ENCODE data around the gene DCAF8.
"Not testable (repeated sequence)": the region's sequence is repeated elsewhere in the genome, so short reads cannot be mapped to it uniquely, and the experiment has no call there.

The DCAF8 gene

GRCh38 chr1:160261893-160262794, at the start of gene DCAF8:
DCAF8 (minus strand) TSS chr1:160262549; CDS start chr1:160244008, 18,541 bp downstream.
- peak; percentile 94 to 97 for DNase-seq (ENCODE audit: low read depth in 2 of 2)

GRCh38 chr1:160309571-160309970, 47.2 kb upstream of the DCAF8 start:
- no peak for DNase-seq (ENCODE audit: low read depth in 2 of 2)

DNA sequence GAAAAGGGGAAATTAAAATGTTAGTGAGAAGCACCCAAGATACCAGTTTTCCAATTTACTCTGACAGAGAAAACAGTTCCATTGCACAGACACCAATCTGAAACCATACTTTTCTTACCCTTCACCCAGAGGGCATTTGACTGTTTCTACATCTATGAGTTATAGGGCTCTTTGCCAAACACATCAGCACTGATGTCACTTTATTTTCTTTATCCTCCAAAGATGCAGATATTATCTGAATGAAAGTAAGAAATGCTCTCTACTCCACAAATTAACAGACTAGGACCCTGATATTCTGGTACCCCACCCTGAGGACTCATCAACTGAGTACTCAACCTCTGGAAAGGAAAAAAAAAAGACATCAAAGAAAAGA, 46.8 kb upstream of the DCAF8 start:
- no peak for DNase-seq (ENCODE audit: low read depth in 2 of 2)

DNA sequence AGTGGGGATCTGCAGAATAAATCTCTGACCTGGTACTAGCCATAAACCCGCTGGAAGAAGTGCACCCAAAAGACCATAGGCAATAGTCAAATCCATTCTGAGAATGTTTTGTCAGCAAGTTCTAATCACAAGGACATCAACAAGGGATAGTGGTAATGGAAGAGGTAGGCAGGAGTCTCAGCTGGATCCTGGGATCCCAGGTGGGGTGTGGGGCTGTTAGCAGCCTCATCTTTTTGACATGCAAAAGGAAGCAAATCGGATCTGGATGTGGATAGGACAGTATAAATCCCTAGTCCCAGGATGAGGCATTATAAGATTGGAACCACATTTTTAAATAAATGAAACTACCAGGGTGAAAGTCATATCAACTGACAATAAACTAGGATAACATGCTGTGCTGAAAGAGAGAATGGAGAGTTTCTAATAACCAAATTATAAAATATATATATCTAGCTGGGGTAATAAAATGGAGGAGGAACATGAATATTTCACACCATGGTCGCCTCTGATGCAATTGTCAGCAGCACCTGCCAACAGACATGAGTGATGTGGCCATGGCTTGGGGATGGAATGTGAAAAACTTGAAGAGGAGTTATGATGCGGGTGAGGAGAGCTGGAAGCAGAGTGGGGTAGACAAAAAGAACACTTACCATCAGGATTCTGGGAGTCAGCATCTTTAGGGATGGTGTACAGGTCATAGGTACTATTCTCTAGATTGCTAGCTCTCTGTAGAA, 46.3 kb upstream of the DCAF8 start:
- DNase-seq (ENCODE audit: low read depth in 2 of 2), result no peak

DNA sequence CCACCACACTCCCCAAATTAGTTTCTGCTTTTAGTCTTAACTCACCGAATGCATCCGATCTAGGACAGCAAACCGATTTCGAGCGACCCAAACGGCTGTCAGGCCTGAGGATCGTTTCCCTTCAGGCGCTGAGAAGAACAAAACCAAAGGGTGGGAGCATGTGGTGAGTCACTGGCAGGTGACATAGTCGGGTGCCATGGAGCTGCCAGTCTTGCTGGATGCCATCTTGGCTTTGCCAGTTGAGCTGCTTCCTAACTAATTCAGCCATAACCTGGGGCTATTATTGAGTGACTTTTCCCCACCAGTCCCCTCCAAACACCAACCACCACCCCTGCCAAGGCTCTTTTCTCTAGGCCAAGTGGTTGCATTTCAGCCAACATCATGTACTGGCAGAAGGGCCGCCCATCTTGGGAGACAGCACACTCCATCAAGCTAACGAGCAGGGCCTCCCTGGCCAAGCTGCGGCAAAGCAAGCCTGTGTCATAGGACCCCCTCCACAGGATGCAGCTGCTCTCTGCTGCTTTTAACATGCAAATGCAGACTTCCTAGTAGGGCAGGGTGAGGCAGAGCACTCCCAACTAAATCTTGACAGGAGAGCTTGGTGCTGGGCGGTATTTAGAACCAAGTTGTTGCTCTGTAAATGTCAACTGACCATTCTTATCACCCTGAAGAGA, 44.9 kb upstream of the DCAF8 start:
- DNase-seq (ENCODE audit: low read depth in 2 of 2), result no peak

- no peak for DNase-seq (ENCODE audit: low read depth in 2 of 2)
Measured at GRCh38 chr1:160300173-160300572, 37.8 kb upstream of the DCAF8 start.

DNA sequence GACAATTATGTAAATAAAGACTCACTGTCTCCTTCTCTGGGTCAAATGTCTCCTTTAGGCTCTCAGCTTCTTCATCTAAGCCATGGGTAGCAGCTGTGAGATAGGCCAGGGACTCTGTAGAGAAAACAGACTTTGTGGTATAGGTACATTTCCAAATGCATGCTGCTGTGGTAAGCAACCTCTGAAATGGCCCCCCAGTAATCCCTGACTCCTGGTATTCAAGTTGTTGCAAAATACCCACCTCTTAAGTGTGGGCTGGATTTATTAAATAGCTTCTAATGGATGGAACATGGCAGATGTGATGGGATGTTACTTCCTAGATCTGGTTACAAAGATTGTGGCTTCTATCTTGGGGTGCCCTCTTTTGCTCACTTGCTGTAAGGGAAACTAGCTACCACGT, 33.7 kb upstream of the DCAF8 start:
- DNase-seq (ENCODE audit: low read depth in 2 of 2), result no peak

- DNase-seq (ENCODE audit: low read depth in 2 of 2), result no peak
Measured at GRCh38 chr1:160293020-160293968, 30.9 kb upstream of the DCAF8 start.

DNA sequence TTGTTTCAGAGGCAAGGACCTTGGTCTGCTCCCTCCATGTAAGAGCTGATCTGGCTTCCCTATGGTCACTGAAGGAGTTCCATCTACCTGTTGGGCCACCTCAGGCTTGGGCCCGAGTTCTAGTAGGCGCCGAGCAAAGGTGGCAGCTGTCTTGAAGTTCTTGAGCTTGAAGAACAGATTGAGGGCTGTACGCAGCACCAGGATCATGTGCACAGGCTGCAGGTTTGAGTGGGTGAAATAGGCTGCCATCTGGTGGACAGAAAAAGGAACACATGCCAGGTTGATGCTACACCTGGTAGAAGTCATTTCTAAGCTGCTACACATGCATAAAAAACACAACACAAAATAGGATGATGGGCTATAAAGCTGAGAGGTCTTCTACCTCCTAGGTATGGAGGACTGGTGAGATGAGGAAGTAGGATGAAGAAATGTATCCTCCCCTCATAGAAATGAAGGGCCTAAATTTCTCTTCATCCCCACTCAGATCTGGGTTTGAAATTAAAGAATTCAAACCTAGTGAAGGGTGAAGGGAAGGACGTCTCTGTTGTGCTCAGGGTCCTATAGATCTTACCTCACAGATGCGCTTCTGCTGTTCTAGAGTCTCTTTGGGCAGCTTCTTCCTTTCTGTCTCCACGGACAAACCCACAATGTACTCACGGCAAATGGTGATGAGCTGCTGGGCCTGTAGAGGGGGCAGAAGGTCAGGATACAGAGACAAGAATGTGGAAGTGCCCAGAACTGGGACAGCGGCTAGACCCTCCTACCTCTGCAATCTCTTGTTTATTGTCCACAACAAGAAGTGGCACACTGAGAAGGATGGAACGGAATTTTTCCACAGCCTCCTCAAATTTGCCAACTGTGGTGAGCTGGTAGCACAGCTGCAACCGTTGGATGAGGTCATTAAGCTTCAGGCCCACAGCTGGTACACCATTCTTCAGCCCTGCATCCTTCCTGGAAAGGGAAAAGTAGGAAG, 29.2 kb upstream of the DCAF8 start:
- DNase-seq (ENCODE audit: low read depth in 2 of 2), result peak; percentile 31

DNA sequence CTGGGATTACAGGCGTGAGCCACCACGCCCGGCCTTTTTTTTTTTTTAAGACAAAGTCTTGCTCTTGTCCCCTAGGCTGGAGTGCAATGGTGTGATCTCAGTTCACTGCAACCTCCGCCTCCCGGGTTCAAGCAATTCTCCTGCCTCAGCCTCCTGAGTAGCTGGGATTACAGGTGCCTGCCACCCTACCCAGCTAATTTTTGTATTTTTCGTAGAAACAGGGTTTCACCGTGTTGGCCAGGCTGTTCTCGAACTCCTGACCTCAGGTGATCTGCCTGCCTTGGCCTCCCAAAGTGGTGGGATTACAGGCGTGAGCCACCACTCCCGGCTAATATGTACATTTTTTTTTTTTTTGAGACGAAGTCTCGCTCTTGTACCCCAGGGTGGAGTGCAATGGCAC, 25.4 kb upstream of the DCAF8 start:
- DNase-seq (ENCODE audit: low read depth in 2 of 2), result not testable (repeated sequence)

DNA sequence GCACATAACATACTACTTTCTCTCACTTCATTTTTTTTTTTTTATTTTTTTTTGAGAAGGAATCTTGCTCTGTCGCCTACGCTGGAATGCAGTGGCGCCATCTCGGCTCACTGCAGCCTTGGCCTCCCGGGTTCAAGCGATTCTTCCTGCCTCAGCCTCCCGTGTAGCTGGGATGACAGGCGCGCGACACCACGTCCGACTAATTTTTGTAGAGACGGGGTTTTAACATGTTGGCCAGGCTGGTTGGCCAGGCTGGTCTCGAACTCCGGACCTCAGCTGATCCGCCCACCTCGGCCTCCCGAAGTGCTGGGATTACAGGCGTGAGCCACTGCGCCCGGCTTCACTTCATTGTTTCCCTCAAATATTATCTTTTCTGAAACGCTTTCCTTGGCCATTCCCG, 23.2 kb upstream of the DCAF8 start:
- no peak for DNase-seq (ENCODE audit: low read depth in 2 of 2)

- peak; percentile 82 to 87 for DNase-seq (ENCODE audit: low read depth in 2 of 2)
Measured at GRCh38 chr1:160284782-160285344, 22.5 kb upstream of the DCAF8 start, which contains the start of gene PEX19. PEX19 (minus strand) TSS chr1:160285133; CDS start chr1:160285124, 9 bp downstream.

- DNase-seq (ENCODE audit: low read depth in 2 of 2), result no peak
Measured at GRCh38 chr1:160284220-160284781, 22.0 kb upstream of the DCAF8 start.

GRCh38 chr1:160282807-160283206, 20.5 kb upstream of the DCAF8 start:
- DNase-seq (ENCODE audit: low read depth in 2 of 2), result no peak

GRCh38 chr1:160277987-160278386, 15.6 kb upstream of the DCAF8 start:
- no peak for DNase-seq (ENCODE audit: low read depth in 2 of 2)

DNA sequence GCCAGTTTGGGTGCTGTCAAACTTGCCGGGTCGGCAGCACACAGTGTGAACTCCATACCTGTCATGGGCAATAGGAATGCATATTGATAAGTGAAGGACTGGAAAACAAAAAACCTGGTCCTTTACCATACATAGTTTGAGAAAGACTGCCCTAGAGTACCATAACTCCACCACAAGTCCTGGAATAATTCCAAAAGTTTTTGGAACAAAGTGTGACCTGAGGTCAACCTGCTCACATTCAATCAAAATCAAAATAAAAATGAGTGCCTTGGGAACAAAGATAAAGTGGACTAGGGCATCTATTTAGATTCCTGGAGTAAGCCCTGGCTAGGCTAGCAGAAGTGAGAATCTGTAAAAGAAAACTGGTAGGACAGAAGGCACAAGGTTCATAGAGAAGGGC, 15.0 kb upstream of the DCAF8 start:
- DNase-seq (ENCODE audit: low read depth in 2 of 2), result no peak

DNA sequence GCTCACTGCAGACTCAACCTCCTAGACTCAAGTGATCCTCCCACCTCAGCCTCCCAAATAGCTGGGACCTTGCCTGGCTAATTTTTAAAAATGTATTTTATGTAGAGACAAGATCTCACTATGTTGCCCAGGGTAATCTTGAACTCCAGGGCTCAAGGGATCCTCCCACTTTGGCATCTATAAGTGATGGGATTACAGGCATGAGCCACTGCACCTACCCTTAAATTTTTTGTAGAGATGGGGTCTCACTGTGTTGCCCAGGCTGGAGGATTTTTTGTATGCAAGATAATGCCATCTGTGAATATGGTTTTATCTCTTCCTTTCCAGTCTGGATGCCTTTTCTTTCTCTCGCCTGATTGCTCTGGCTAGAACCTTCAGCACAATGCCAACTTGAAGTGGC, 8.7 kb upstream of the DCAF8 start:
- DNase-seq (ENCODE audit: low read depth in 2 of 2), result no peak

GRCh38 chr1:160267284-160267991, 5.1 kb upstream of the DCAF8 start:
- DNase-seq (ENCODE audit: low read depth in 2 of 2), result no peak

All from stimulated activated CD8-positive, alpha-beta memory T cell treated with anti-CD3 and anti-CD28 coated beads, Interleukin-2, amount 100 ng/mL, for 1 hour (primary cell).